ENCODE data around the gene NUP98. TPM values are rescaled to one million over a fixed set of nuclear protein-coding genes. Genes with fewer than 3 reads are reported as not detected.

The NUP98 gene
- total RNA-seq, 4 donors from 2014 or later = 74.6 to 117 (median 86.7) TPM

GRCh38 chr11:3833449-3833848 lies 36.1 kb upstream of the NUP98 start:
- no peak for TF ChIP-seq CTCF (IDR thresholded peaks at IDR 0.05; ENCODE audit: low read depth)

DNA sequence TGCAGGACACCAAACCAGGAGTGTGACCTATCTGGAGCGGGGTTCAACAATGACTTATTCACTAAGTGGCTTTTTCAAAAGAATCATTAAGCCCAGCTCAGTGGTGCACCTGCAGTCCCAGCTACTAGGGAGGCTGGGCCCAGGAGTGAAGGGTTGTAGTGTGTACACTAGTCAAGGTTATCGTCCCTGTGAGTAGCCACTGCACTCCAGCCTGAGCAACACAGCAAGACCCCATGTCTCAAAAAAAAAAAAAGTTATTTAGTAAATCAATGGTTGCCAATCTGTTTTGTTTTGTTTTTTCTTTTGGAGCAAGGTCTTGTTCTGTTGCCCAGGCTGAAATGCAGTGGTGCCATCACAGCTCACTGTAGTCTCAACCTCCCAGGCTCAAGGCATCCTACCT lies 35.5 kb upstream of the NUP98 start:
- TF ChIP-seq CTCF (IDR thresholded peaks at IDR 0.05; ENCODE audit: low read depth) = no peak

GRCh38 chr11:3831378-3832239 lies 34.3 kb upstream of the NUP98 start:
- no peak for TF ChIP-seq CTCF (IDR thresholded peaks at IDR 0.05; ENCODE audit: low read depth)

GRCh38 chr11:3830730-3831129 lies 33.4 kb upstream of the NUP98 start:
- TF ChIP-seq CTCF (IDR thresholded peaks at IDR 0.05; ENCODE audit: low read depth) = no peak

DNA sequence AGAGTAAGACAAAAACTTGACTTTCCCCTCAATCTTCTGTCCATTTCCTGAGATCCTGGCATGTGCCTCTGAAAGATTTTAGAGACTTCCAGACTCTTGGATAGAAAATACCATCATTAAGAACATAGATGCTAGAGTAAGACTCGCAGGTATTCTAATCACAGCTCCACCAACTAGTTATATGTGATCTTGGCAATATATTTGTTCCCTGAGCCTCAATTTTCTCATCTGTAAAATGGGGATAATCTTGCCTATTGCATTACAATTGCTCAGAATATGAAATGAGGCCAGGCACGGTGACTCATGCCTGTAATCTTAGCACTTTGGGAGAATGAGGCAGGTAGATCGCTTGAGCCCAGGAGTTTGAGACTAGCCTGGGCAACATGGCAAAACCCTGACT lies 32.7 kb upstream of the NUP98 start:
- no peak for TF ChIP-seq CTCF (IDR thresholded peaks at IDR 0.05; ENCODE audit: low read depth)

DNA sequence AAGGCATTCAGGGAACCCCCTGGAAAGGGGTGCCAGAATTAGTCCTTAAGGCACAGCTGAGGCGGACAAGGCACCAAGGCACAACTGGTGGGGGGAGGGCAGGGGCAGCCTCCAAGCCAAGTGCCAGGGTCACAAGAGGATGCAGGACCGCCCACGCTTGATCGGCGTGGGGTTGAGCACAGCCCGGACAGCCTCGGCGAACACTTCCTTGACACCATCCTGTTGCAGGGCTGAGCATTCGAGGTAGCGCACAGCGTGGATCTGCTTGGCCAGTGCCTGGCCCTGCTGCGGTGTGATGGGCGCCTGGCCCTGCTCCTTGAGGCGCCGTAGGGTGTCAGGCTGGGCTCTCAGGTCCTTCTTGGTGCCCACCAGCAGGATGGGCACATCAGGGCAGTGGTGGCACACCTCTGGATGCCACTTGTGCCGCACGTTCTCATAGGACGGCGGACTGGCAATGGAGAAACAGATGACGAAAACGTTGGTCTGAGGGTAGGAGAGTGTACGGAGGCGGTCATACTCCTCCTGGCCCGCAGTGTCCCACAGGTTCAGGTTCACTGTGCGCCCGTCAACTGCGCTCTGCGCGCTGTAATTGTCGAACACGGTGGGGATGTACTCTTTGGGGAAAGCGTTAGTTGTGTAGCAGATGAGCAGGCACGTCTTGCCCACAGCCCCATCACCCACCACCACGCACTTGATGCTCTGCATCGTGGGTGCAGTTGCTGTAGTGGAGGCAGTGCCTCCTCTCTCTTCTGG lies 30.3 kb upstream of the NUP98 start:
- TF ChIP-seq CTCF (IDR thresholded peaks at IDR 0.05; ENCODE audit: low read depth) = no peak

GRCh38 chr11:3826721-3827120 lies 29.4 kb upstream of the NUP98 start:
- no peak for TF ChIP-seq CTCF (IDR thresholded peaks at IDR 0.05; ENCODE audit: low read depth)
